ENCODE results near the gene KCNH6.

The KCNH6 gene

DNA sequence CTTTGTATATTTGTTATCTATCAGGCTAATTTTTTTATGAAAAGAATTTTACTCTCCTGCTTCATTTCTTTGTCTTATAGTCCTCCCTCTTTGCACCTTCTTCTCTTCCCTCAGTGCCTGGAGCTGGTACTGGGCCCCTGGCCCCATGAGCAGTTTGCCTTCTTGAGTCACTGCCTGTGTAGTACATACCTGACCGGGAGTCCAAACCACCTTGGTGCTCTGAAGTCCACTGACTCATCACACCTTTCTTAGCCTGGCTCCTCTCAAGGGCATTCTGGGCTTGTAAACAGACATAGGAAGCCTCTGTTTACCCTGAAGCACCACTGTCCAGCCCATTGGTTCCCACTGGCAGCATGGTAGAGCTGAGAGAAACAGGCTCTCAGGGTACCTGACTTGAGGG lies 66.5 kb downstream of the KCNH6 start:
- TF ChIP-seq EP300 (IDR thresholded peaks at IDR 0.05; ENCODE audit: borderline replicate concordance), result no peak
- TF ChIP-seq NFIC (IDR thresholded peaks at IDR 0.05), result no peak
- TF ChIP-seq FOXM1 (IDR thresholded peaks at IDR 0.05; ENCODE audit: borderline replicate concordance, low read depth), result no peak
- TF ChIP-seq, protein P1, sequence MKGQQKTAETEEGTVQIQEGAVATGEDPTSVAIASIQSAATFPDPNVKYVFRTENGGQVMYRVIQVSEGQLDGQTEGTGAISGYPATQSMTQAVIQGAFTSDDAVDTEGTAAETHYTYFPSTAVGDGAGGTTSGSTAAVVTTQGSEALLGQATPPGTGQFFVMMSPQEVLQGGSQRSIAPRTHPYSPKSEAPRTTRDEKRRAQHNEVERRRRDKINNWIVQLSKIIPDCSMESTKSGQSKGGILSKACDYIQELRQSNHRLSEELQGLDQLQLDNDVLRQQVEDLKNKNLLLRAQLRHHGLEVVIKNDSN (IDR thresholded peaks at IDR 0.05), result no peak
- TF ChIP-seq RAD21 (IDR thresholded peaks at IDR 0.05; ENCODE audit: low read depth), result no peak
- no peak for TF ChIP-seq CREB1 (IDR thresholded peaks at IDR 0.05; ENCODE audit: low read depth)
- TF ChIP-seq TEAD4 (IDR thresholded peaks at IDR 0.05), result no peak
- no peak for TF ChIP-seq TCF12 (IDR thresholded peaks at IDR 0.05; ENCODE audit: low read depth)
- TF ChIP-seq CEBPB (IDR thresholded peaks at IDR 0.05), result no peak
- no peak for TF ChIP-seq TAF1 (IDR thresholded peaks at IDR 0.05; ENCODE audit: low read depth)

DNA sequence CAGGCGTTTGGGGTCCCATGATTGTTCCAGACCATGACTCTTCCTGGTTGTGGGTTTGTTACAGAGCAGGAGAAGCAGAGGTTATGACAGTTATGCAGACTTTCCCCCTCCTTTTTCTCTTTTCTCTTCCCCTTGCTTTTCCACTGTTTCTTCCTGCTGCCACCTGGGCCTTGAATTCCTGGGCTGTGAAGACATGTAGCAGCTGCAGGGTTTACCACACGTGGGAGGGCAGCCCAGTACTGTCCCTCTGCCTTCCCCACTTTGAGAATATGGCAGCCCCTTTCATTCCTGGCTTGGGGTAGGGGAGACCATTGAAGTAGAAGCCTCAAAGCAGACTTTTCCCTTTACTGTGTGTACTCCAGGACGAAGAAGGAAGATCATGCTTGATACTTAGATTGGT lies 69.6 kb downstream of the KCNH6 start:
- TF ChIP-seq, protein P2, sequence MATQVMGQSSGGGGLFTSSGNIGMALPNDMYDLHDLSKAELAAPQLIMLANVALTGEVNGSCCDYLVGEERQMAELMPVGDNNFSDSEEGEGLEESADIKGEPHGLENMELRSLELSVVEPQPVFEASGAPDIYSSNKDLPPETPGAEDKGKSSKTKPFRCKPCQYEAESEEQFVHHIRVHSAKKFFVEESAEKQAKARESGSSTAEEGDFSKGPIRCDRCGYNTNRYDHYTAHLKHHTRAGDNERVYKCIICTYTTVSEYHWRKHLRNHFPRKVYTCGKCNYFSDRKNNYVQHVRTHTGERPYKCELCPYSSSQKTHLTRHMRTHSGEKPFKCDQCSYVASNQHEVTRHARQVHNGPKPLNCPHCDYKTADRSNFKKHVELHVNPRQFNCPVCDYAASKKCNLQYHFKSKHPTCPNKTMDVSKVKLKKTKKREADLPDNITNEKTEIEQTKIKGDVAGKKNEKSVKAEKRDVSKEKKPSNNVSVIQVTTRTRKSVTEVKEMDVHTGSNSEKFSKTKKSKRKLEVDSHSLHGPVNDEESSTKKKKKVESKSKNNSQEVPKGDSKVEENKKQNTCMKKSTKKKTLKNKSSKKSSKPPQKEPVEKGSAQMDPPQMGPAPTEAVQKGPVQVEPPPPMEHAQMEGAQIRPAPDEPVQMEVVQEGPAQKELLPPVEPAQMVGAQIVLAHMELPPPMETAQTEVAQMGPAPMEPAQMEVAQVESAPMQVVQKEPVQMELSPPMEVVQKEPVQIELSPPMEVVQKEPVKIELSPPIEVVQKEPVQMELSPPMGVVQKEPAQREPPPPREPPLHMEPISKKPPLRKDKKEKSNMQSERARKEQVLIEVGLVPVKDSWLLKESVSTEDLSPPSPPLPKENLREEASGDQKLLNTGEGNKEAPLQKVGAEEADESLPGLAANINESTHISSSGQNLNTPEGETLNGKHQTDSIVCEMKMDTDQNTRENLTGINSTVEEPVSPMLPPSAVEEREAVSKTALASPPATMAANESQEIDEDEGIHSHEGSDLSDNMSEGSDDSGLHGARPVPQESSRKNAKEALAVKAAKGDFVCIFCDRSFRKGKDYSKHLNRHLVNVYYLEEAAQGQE (IDR thresholded peaks at IDR 0.05; ENCODE audit: low read depth), result no peak
- TF ChIP-seq CREB1 (IDR thresholded peaks at IDR 0.05; ENCODE audit: low read depth), result no peak
- TF ChIP-seq TAF1 (IDR thresholded peaks at IDR 0.05; ENCODE audit: low read depth), result no peak
- no peak for TF ChIP-seq NFIC (IDR thresholded peaks at IDR 0.05)
- no peak for TF ChIP-seq RAD21 (IDR thresholded peaks at IDR 0.05; ENCODE audit: low read depth)
- no peak for TF ChIP-seq CEBPB (IDR thresholded peaks at IDR 0.05)
- no peak for TF ChIP-seq FOXM1 (IDR thresholded peaks at IDR 0.05; ENCODE audit: borderline replicate concordance, low read depth)
- TF ChIP-seq YY1 (IDR thresholded peaks at IDR 0.05; ENCODE audit: low read depth), result no peak
- TF ChIP-seq TEAD4 (IDR thresholded peaks at IDR 0.05), result no peak

DNA sequence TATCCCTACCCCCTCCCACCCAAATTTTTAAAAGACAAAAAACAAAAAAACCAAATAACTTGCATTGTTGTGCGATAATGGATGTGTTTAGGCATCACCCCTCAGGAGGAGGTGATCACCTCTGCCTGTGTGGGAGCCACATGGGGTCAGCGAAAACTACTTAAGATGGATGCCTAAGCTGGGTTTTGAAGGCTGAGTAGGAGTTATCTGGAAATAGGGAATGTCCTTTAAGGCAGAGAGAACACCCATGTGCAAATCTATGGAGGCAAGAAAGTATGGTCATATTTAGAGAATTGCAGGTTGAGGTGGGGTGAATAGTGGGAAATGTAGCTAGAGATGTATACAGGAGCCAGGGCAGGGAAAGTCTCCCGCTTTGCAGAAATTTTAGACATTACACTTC lies 72.0 kb downstream of the KCNH6 start:
- TF ChIP-seq FOXM1 (IDR thresholded peaks at IDR 0.05; ENCODE audit: borderline replicate concordance, low read depth), result no peak
- TF ChIP-seq TCF12 (IDR thresholded peaks at IDR 0.05; ENCODE audit: low read depth), result no peak
- TF ChIP-seq CREB1 (IDR thresholded peaks at IDR 0.05; ENCODE audit: low read depth), result no peak
- no peak for TF ChIP-seq CEBPB (IDR thresholded peaks at IDR 0.05)
- no peak for TF ChIP-seq TAF1 (IDR thresholded peaks at IDR 0.05; ENCODE audit: low read depth)
- no peak for TF ChIP-seq TEAD4 (IDR thresholded peaks at IDR 0.05)
- no peak for TF ChIP-seq RAD21 (IDR thresholded peaks at IDR 0.05; ENCODE audit: low read depth)
- TF ChIP-seq, protein P2 (IDR thresholded peaks at IDR 0.05; ENCODE audit: low read depth), result no peak
- TF ChIP-seq, protein P3, sequence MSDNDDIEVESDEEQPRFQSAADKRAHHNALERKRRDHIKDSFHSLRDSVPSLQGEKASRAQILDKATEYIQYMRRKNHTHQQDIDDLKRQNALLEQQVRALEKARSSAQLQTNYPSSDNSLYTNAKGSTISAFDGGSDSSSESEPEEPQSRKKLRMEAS (IDR thresholded peaks at IDR 0.05), result no peak
- no peak for TF ChIP-seq EP300 (IDR thresholded peaks at IDR 0.05; ENCODE audit: borderline replicate concordance)
- TF ChIP-seq ZBTB7A (IDR thresholded peaks at IDR 0.05; ENCODE audit: low read depth), result no peak
- TF ChIP-seq, protein P1 (IDR thresholded peaks at IDR 0.05), result no peak
- TF ChIP-seq YY1 (IDR thresholded peaks at IDR 0.05; ENCODE audit: low read depth), result no peak
- no peak for TF ChIP-seq NFIC (IDR thresholded peaks at IDR 0.05)
